Measurements from ENCODE around the gene COL15A1.

Gene COL15A1

GRCh38 chr9:98950262-98950661 lies 6.6 kb downstream of the COL15A1 start:
- DNase-seq: no peak

- no peak for DNase-seq
Measured at GRCh38 chr9:98951967-98952366, 8.3 kb downstream of the COL15A1 start.

GRCh38 chr9:98953581-98954243 lies 10.0 kb downstream of the COL15A1 start:
- DNase-seq: no peak

GRCh38 chr9:98954244-98954610 lies 10.5 kb downstream of the COL15A1 start:
- no peak for DNase-seq

- DNase-seq: no peak
Measured at GRCh38 chr9:98955259-98955658, 11.6 kb downstream of the COL15A1 start.

- no peak for DNase-seq
Measured at GRCh38 chr9:98957826-98958225, 14.1 kb downstream of the COL15A1 start.

GRCh38 chr9:98958271-98958984 lies 14.7 kb downstream of the COL15A1 start:
- no peak for DNase-seq

- no peak for DNase-seq
Measured at GRCh38 chr9:98960409-98960808, 16.7 kb downstream of the COL15A1 start.

- DNase-seq: no peak
Measured at GRCh38 chr9:98961513-98962180, 17.9 kb downstream of the COL15A1 start.

GRCh38 chr9:98962181-98962560 lies 18.5 kb downstream of the COL15A1 start:
- no peak for DNase-seq

GRCh38 chr9:98962861-98963260 lies 19.2 kb downstream of the COL15A1 start:
- DNase-seq: no peak

GRCh38 chr9:98964201-98964600 lies 20.5 kb downstream of the COL15A1 start:
- DNase-seq: no peak

- no peak for DNase-seq
Measured at GRCh38 chr9:98964911-98965336, 21.2 kb downstream of the COL15A1 start.

- DNase-seq: no peak
Measured at GRCh38 chr9:98966676-98967075, 23.0 kb downstream of the COL15A1 start.

GRCh38 chr9:98967257-98967656 lies 23.6 kb downstream of the COL15A1 start:
- no peak for DNase-seq

GRCh38 chr9:98967680-98968079 lies 24.0 kb downstream of the COL15A1 start:
- no peak for DNase-seq

- no peak for DNase-seq
Measured at GRCh38 chr9:98968601-98969337, 25.1 kb downstream of the COL15A1 start.

GRCh38 chr9:98970532-98971041 lies 26.9 kb downstream of the COL15A1 start:
- no peak for DNase-seq

- DNase-seq: no peak
Measured at GRCh38 chr9:98971168-98971914, 27.6 kb downstream of the COL15A1 start.

GRCh38 chr9:98971915-98972223 lies 28.2 kb downstream of the COL15A1 start:
- no peak for DNase-seq

- no peak for DNase-seq
Measured at GRCh38 chr9:98972716-98973115, 29.0 kb downstream of the COL15A1 start.

GRCh38 chr9:98973171-98973570 lies 29.5 kb downstream of the COL15A1 start:
- no peak for DNase-seq

GRCh38 chr9:98973576-98973975 lies 29.9 kb downstream of the COL15A1 start:
- DNase-seq: no peak
